Gastroesophageal sphincter (tissue), 4 donors: ENCODE data around the gene LNX2. TPM values are rescaled to one million over a fixed set of nuclear protein-coding genes. Genes with fewer than 3 reads are reported as not detected.

Experiments used
- ATAC-seq: fragments of 150-250 bp; one replicate; pipeline ENCODE4 v1.9.1; 2016; ENCODE audit warnings: mild to moderate bottlenecking, moderate library complexity
- H3K27ac ChIP-seq, 4 donors: fragments of 200-600 bp; sonication (generic) in 3 of 4; 1 replicate in 3 of 4; 2 replicates in 1 of 4; pipeline ENCODE4 v1.5.1; 2016 to 2019
- H3K27me3 ChIP-seq: fragments of 200-600 bp; sonication (generic); one replicate; pipeline ENCODE4 v1.5.1; 2019
- H3K36me3 ChIP-seq, 2 donors: fragments of 200-600 bp; sonication (generic); one replicate each; pipeline ENCODE4 v1.5.1; 2019; ENCODE audit warnings: control low read depth in 1 of 2
- H3K4me1 ChIP-seq, 3 donors: fragments of 200-600 bp; sonication (generic); 1 replicate in 2 of 3; 2 replicates in 1 of 3; pipeline ENCODE4 v1.5.1; 2016 to 2019; ENCODE audit warnings: control low read depth in 2 of 3
- H3K4me3 ChIP-seq, 2 donors: fragments of 200-600 bp; sonication (generic); one replicate each; pipeline ENCODE4 v1.5.1; 2019; ENCODE audit warnings: mild to moderate bottlenecking in 1 of 2, moderate library complexity in 1 of 2
- H3K9me3 ChIP-seq, 3 donors: fragments of 200-600 bp; sonication (generic); one replicate each; pipeline ENCODE4 v1.5.1; 2017 to 2019; ENCODE audit warnings: control low read depth in 2 of 3
- CTCF ChIP-seq, 4 experiments: fragments of 200-600 bp in 2 of 4; fragments of 450-650 bp in 2 of 4; sonication (generic) in 1 of 4; IDR thresholded peaks; one replicate each; pipeline ENCODE4 v1.5.1; 2017 to 2019; ENCODE audit warnings: antibody characterized with exemption in 4 of 4, mild to moderate bottlenecking in 2 of 4, moderate library complexity in 2 of 4
- EP300 ChIP-seq: sonication (generic); formaldehyde crosslinking; IDR thresholded peaks from one replicate; pipeline ENCODE4 v1.6.1; 2017; ENCODE audit warnings: antibody characterized with exemption, mild to moderate bottlenecking
- POLR2A ChIP-seq, 2 donors: fragments of 450-650 bp; IDR thresholded peaks; one replicate each; pipeline ENCODE4 v1.6.1; 2017; ENCODE audit warnings: antibody characterized with exemption in 2 of 2, mild to moderate bottlenecking in 2 of 2, moderate library complexity in 1 of 2
- POLR2AphosphoS5 ChIP-seq: sonication (generic); formaldehyde crosslinking; IDR thresholded peaks from one replicate; pipeline ENCODE4 v1.6.1; 2017; ENCODE audit warnings: antibody characterized with exemption
- WGBS, 2 donors: methylation state at CpG; one replicate each; pipeline ENCODE4 v1.1.5; 2018; ENCODE audit warnings: low coverage in 1 of 2; 5-methylcytosine and 5-hydroxymethylcytosine counted together
- total RNA-seq, 4 donors: library from RNA; depleted of rRNA; stranded (reverse); fragments of >200 nt; gene quantifications; one replicate each; pipeline ENCODE4 v1.1.0, GENCODE V29; 2016

LNX2 gene
- total RNA-seq, 4 donors from 2014 or later: 10.6 to 16.0 (median 14.0) TPM

DNA sequence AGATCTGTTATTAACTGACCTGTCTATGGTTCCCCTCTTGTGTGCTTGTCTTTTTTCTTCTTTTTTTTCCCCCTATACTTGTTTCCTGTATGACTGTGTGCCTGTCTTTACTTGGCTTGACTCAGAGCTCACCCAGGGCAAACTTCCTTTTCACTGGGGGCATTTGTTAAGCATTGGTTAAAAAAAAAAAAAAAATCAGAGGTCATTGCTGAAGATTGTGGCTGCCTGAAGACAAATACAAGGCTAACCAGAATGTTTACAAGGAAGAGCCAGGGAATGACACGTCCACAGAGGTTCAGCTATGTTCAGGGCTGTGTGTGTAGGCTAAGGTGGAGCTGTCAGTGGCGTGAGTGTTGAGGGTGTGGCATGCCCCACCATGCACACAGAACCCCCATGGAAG, 47.1 kb downstream of the LNX2 start:
- peaks cover 0 to 23% (median 0%) of the 10 kb centered on the region in 3 donors for H3K4me1 ChIP-seq
- 25 to 60% methylated on average over 1 to 2 of the region's 2 CpGs for WGBS, 2 donors
- TF ChIP-seq POLR2AphosphoS5 (no peak), POLR2A (IDR thresholded peaks at IDR 0.05) (no peak), CTCF (IDR thresholded peaks at IDR 0.05) (no peak), EP300 (no peak)
- ATAC-seq: no peak
- no peak overlapping the region for H3K4me3 ChIP-seq
- no peak overlapping the region for H3K27ac ChIP-seq
- H3K27me3 ChIP-seq: no peaks in the 10 kb centered on the region
- peaks cover 0 to 14% of the 10 kb centered on the region in 2 donors for H3K36me3 ChIP-seq
- H3K9me3 ChIP-seq: no peaks in the 10 kb centered on the region

GRCh38 chr13:27572234-27572901, 48.0 kb downstream of the LNX2 start:
- Histone ChIP-seq H3K4me3 (no peak overlapping the region), H3K36me3 (peaks cover 0 to 23% of the 10 kb centered on the region in 2 donors), H3K27ac (no peak overlapping the region), H3K4me1 (peaks cover 0 to 14% (median 0%) of the 10 kb centered on the region in 3 donors), H3K27me3 (no peaks in the 10 kb centered on the region), H3K9me3 (no peaks in the 10 kb centered on the region)
- TF ChIP-seq CTCF (IDR thresholded peaks at IDR 0.05): no peak
- no peak for TF ChIP-seq EP300
- no peak for TF ChIP-seq POLR2AphosphoS5
- no peak for TF ChIP-seq POLR2A (IDR thresholded peaks at IDR 0.05)
- ATAC-seq: no peak

GRCh38 chr13:27570906-27571305, 49.4 kb downstream of the LNX2 start:
- ATAC-seq: no peak
- TF ChIP-seq CTCF (IDR thresholded peaks at IDR 0.05) (no peak), POLR2A (IDR thresholded peaks at IDR 0.05) (no peak), POLR2AphosphoS5 (no peak), EP300 (no peak)
- WGBS, 2 donors: 92 to 100% methylated on average over 1 of the region's 1 CpG

DNA sequence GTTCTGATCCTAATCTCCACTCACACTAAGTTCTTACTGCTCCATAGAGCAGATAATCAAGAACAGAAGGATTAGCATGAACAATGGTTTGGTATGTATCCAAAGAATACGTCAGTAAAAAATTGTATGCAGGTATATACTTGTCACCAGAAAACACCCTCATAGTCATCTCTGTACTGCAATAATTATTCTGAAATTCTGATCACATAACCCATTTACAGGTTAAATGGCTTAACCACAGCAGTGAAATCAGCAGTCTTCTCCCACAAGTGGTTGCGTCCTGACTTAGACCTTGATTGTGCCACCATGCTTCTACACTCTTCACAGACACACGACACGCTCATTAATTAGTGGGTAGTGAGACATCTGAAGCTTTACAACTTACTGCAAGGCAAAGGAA, 50.9 kb downstream of the LNX2 start:
- no peak for ATAC-seq
- 96 to 100% methylated on average over 4 of the region's 4 CpGs for WGBS, 2 donors
- H3K36me3 ChIP-seq: peaks cover 4 to 52% of the 10 kb centered on the region in 2 donors
- no peak overlapping the region for H3K4me3 ChIP-seq
- H3K9me3 ChIP-seq: no peaks in the 10 kb centered on the region
- no peak overlapping the region for H3K27ac ChIP-seq
- TF ChIP-seq POLR2AphosphoS5 (no peak), CTCF (IDR thresholded peaks at IDR 0.05) (no peak), EP300 (no peak), POLR2A (IDR thresholded peaks at IDR 0.05) (no peak)
- no peaks in the 10 kb centered on the region for H3K27me3 ChIP-seq
- peaks cover 0 to 12% (median 0%) of the 10 kb centered on the region in 3 donors for H3K4me1 ChIP-seq

More at GRCh38 chr13:27570906-27571305, 49.4 kb downstream of the LNX2 start:
- no peaks in the 10 kb centered on the region for H3K9me3 ChIP-seq
- no peaks in the 10 kb centered on the region for H3K27me3 ChIP-seq
- H3K27ac ChIP-seq: no peak overlapping the region
- peaks cover 0 to 12% (median 0%) of the 10 kb centered on the region in 3 donors for H3K4me1 ChIP-seq
- peaks cover 4 to 38% of the 10 kb centered on the region in 2 donors for H3K36me3 ChIP-seq
- no peak overlapping the region for H3K4me3 ChIP-seq

DNA sequence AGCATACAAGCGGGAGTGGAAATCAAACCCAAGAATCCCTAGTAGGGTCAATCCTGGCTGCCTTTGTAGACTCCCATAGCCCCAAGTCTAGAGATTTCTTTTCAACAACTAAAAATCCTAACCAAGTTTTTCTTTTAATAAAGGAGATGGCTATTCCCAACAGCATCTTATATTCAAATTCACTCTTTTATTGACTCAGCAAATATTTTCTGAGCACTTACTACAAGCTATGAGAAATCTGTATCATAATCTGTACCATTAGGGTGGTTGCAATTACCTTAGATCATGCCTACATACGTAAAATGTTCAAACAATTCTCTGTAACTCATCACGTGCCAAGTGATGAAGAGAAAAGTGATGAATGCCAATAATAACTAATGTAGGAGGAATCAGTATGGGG, 54.5 kb downstream of the LNX2 start:
- WGBS, 2 donors: 79 to 93% methylated on average over 3 of the region's 3 CpGs
- Histone ChIP-seq H3K4me1 (no peaks in the 10 kb centered on the region), H3K36me3 (peaks cover 4 to 64% of the 10 kb centered on the region in 2 donors), H3K9me3 (no peaks in the 10 kb centered on the region), H3K27ac (no peak overlapping the region), H3K4me3 (no peak overlapping the region), H3K27me3 (no peaks in the 10 kb centered on the region)
- TF ChIP-seq POLR2AphosphoS5 (no peak), CTCF (IDR thresholded peaks at IDR 0.05) (no peak), EP300 (no peak), POLR2A (IDR thresholded peaks at IDR 0.05) (no peak)
- no peak for ATAC-seq
